GM18520 (cell line): Measurements from ENCODE around the gene NDUFB11.
A peak's percentile ranks its signal among the peaks of the same experiment; 100 is the strongest.
"Not testable (repeated sequence)": the region's sequence is repeated elsewhere in the genome, so short reads cannot be mapped to it uniquely, and the experiment has no call there.

Source experiments
- ATAC-seq: cut with Tn5 transposase; IDR thresholded peaks from one replicate; pipeline ENCODE4 v1.9.1; 2021; ENCODE audit not compliant: unreplicated experiment

NDUFB11 gene

GRCh38 chrX:47146936-47147859 lies 2.7 kb upstream of the NDUFB11 start:
- no peak for ATAC-seq

GRCh38 chrX:47146121-47146935 lies 1.8 kb upstream of the NDUFB11 start:
- no peak for ATAC-seq

- ATAC-seq = no peak
Observed at GRCh38 chrX:47145395-47146120, 1.1 kb upstream of the NDUFB11 start.

DNA sequence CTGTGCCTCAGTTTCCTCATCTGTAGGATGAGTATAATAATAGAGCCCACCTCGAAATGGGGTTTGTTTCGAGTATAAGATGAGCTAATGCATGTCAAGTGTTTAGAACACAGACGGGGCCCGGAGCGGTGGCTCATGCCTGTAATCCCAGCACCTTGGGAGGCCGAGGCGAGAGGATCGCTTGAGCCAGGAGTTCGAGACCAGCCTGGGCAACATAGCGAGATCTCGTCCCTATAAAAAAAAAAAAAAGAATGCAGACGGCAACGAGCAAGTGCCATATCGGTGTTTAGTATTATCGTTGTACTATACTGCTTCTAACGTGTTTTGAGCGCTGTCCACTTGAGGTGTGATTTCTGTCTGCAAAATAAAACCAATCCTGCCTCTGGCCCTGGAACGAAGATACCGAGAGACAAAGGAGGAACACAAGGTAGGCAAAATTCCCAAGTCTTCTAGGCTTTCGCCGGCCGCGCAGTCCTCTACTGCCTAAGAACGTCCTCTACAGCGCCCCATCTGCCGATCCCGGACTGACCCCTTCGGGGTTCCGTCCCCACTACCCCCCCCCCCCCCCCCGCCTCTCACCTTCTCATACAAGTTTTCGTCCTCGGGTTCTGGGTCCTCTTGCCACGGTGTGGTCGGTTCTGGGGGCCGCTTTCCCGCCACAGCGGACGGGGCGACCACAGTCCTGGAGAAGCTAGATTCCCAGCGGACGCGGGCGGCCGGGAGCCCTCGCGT lies 442 bp downstream of the NDUFB11 start:
- ATAC-seq = no peak

DNA sequence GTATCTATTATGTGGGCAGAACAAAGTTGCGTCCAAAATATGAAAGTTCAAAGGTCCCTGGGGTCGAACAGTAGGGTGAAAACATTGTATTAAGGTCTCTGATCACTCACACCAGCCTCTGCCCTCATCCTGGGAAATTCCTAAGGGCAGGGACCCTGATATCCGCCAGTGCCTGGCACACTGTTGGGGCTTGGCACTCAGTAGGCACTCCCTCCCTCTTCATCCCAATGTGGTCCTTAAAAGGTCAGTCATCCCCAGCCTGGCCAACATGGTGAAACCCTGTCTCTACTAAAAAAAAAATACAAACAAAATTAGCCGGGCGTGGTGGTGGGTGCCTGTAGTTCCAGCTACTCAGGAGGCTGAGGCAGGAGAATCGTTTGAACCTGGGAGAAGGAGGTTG lies 6.3 kb downstream of the NDUFB11 start:
- no peak for ATAC-seq

DNA sequence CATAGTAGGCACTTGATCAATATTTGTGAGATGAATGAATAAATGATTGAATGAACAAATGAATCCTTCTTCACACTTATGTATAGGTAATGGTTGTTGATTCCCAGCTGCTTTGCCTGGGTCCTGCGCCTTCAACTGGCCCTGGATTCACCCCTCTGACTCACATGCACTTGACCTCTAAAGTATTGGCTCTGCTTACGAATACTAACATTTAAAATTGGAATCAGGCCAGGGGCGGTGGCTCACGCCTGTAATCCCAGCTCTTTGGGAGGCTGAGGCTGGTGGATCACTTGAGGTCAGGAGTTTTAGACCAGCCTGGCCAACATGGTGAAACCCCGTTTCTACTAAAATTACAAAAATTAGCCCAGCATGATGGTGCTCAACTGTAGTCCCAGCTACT lies 8.9 kb downstream of the NDUFB11 start:
- not testable (repeated sequence) for ATAC-seq

- no peak for ATAC-seq
Observed at GRCh38 chrX:47133493-47133892, 11.0 kb downstream of the NDUFB11 start.

- ATAC-seq = no peak
Observed at GRCh38 chrX:47129899-47130358, 14.6 kb downstream of the NDUFB11 start.

DNA sequence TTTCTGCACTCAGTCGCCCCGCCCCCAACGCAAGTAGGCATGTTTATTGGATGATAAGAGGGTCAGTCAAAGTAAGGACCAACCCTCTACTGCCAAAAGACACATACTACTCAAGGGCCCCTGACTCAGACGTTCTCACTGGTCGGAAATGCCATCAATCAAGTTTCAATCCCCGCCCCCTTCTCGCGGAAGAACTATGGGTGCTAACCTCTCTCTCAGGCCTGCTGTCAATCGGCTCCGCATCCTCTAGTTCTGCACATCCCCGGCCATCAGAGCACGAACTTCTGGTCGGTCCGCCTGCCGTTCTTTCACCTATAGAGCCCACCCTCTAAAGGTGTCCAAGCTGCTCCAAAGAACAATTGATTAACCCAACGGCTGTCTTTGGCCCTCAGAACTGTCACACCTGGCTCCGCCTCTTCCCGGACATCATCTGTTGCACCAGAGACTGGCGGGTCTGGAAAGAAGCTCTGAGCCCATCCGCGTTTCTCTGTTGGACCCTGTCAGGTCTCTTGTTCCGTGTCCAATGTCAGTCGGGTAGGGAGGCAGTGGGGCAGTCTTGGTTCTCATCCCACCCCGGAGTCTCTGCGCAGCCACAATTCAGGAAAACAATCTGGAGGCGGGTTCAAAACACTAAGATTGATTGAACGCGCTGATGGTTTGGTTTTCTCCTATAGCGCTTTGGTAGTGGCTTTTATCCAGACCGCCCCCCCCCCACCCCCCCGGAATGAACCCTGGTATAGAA lies 15.2 kb downstream of the NDUFB11 start:
- ATAC-seq = peak; percentile 98

- not testable (repeated sequence) for ATAC-seq
Observed at GRCh38 chrX:47124466-47124865, 20.0 kb downstream of the NDUFB11 start.

DNA sequence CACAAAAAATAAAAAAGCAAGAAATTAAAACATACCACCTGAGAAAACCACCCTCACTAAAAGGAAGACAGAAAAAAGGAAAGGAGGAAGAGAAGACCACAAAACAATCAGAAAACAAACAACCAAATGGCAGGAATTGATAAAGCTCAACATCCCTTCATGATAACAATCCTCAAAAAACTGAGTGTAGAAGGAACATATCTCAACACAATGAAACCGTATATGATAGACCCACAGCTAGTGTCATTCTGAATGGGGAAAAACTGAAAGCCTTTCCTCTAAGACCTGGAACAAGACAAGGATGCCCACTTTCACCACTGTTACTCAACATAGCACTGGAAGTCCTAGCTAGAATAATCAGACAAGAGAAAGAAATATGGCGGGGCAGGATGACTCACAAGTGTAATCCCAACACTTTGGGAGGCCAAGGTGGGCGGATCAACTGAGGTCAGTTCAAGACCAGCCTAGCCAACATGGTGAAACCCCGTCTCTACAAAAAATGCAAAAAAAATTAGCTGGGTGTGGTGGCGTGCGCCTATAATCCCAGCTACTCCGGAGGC lies 27.9 kb downstream of the NDUFB11 start:
- ATAC-seq = not testable (repeated sequence)

DNA sequence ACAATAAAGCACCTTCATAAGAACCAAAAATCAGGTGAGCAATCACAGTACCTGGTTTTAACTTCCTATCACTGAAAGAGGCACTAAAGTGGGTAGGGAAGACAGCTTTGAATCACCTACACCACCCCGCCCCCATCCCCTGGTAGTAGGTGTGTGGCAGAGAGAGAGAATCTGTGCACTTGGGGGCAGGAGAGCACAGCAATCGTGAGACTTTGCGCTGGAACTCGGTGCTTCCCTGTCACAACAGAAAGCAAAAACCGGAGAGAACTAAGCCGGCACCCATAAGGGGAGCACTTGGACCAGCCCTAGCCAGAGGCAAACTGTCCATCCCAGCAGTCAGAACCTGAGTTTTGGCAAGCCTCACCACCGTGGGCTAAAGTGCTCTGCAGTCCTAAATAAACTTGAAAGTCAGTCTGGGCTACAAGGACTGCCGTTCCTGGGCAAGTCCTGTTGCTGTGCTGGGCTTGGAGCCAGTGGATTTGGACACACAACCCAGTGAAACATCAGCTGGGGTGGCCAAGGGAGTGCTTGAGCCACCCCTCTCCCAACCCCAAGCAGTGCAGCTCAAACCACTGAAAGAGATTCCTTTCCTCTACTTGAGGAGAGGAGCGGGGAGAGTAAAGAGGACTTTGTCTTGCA lies 32.1 kb downstream of the NDUFB11 start:
- ATAC-seq = no peak

GRCh38 chrX:47110936-47111615 lies 33.4 kb downstream of the NDUFB11 start:
- not testable (repeated sequence) for ATAC-seq

DNA sequence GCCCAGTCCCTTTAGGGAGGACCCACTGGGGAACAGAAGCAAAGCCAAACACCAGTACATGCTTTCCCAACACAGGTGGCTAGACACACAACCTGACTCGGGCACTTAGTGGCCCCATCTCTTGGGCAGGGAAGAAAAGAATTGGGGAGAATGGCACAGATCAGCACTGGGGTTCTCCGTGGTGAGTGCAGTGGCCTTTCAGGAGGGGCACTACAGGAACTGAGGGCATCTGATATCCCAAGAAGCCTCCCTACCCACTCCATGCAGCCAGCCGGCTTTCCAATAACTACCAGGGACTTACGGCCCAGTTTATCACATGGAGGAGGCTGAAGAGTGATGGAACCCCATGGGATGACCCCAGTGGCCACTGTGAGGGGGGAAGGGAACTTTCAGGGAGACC lies 43.3 kb downstream of the NDUFB11 start:
- ATAC-seq = no peak

DNA sequence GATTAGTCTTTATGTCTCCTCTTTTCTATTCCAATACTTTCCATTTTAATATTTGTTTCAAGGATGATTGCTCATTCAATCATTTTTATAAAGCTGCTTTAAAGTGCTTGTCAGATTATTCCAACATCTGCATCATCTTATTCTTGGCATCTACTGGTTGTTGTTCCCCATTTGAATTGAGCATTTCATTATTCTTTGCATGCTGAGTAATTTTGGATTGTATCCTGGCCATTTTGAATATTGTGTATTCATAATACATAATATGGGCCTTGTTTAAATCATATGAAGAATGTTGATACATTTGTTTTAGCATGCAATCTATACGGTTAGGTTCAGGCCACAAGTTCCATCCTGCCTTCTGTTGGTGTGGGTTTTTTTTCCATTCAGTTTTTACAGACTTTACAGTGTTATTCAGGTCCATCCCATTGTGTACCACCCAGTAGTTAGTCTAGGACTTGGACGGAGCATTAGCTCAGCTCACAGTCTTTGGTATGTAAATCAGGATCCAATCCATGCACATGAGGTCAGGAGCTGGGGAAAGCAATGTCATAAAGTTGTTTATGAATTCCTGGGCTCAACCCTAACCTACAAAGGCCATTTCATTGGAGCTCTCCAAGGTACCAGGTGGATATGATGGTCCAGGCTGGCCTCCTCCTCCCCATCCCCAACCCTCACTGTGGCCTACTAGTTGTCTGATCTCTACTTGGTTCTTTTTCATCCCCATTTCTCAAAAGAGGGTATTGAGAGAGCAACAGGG lies 46.0 kb downstream of the NDUFB11 start:
- no peak for ATAC-seq

DNA sequence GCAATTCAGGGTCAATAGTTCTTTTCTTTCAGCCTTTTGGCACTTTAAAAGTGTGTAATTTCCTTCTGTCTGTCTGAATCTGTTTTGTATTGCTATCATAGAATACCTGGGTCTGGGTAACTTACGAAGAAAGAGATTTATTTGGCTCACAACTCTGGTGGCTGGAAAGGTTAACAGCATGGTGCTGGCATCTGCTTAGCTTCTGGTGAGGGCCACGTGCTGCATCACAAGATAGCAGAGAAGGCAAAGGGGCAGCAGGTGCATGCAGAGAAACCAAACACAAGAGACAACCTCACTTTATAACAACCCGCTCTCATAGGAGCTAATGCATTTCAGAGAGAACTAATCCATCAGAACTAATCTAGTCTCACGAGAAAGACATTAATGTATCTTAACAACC lies 47.5 kb downstream of the NDUFB11 start:
- ATAC-seq = no peak

- ATAC-seq = no peak
Observed at GRCh38 chrX:47093860-47094259, 50.6 kb downstream of the NDUFB11 start.

GRCh38 chrX:47093248-47093647 lies 51.3 kb downstream of the NDUFB11 start:
- ATAC-seq = no peak
